MCF 10A (cell line): ENCODE measurements around the gene HNRNPA1. TPM values are rescaled to one million over a fixed set of nuclear protein-coding genes. Genes with fewer than 3 reads are reported as not detected.
A peak's percentile ranks its signal among the peaks of the same experiment; 100 is the strongest.

Experiments
- BruUV-seq: library from RNA; stranded (reverse); fragments of 400-500 nt; replicated peaks from 2 replicates; lab custom pipeline; 2021; lab: Mats Ljungman, UMichigan
- CTCF ChIA-PET: fragments of 300-600 bp; sonication (Branson Sonifier 250); formaldehyde crosslinking; extraction: SDS; loops from one replicate; lab custom pipeline; 2021; ENCODE audit warnings: antibody characterized with exemption, inconsistent platforms; lab: Yijun Ruan, JAX
- POLR2A ChIA-PET: fragments of 300-600, 350-650 bp; sonication (Branson Sonifier 250); formaldehyde crosslinking; extraction: SDS; loops from one replicate; lab custom pipeline; 2020; ENCODE audit warnings: antibody characterized with exemption, inconsistent platforms; lab: Yijun Ruan, JAX
- DNase-seq: peaks from one replicate; pipeline ENCODE4 v3.0.0-alpha.2; 2018; ENCODE audit not compliant: unreplicated experiment
- H3K27ac Mint-ChIP-seq: one replicate; pipeline ENCODE4 v1.8.0; 2022; ENCODE audit warnings: mild to moderate bottlenecking, low read depth, mixed read lengths; ENCODE audit not compliant: unreplicated experiment
- H3K27me3 Mint-ChIP-seq: one replicate; pipeline ENCODE4 v1.8.0; 2022; ENCODE audit warnings: mixed read lengths; ENCODE audit not compliant: insufficient read depth, unreplicated experiment
- H3K36me3 Mint-ChIP-seq: one replicate; pipeline ENCODE4 v1.8.0; 2022; ENCODE audit warnings: mild to moderate bottlenecking, moderate library complexity, mixed read lengths; ENCODE audit not compliant: insufficient read depth, unreplicated experiment
- H3K4me1 Mint-ChIP-seq: one replicate; pipeline ENCODE4 v1.8.0; 2022; ENCODE audit warnings: mixed read lengths; ENCODE audit not compliant: insufficient read depth, unreplicated experiment
- H3K4me3 Mint-ChIP-seq: one replicate; pipeline ENCODE4 v1.8.0; 2022; ENCODE audit warnings: mild to moderate bottlenecking, moderate library complexity, mixed read lengths; ENCODE audit not compliant: unreplicated experiment
- H3K9me3 Mint-ChIP-seq: one replicate; pipeline ENCODE4 v1.8.0; 2022; ENCODE audit warnings: mixed read lengths; ENCODE audit not compliant: unreplicated experiment
- CTCF ChIP-seq: fragments of 200-600 bp; IDR thresholded peaks from one replicate; pipeline ENCODE4 v1.8.0; 2022; ENCODE audit warnings: antibody characterized with exemption, mild to moderate bottlenecking; ENCODE audit not compliant: unreplicated experiment
- intact Hi-C: fragments of 100-400 bp; cut with micrococcal nuclease; formaldehyde crosslinking; loops from 2 replicates; pipeline ENCODE4 v1.14.1; 2022
- total RNA-seq: library from RNA; stranded (reverse); gene quantifications from 2 replicates; pipeline ENCODE4 v1.2.3, GENCODE V29; 2022

The HNRNPA1 gene
- total RNA-seq, 1 experiment from 2014 or later: 1,435 TPM

- H3K36me3 Mint-ChIP-seq: no peaks in the 10 kb centered on the region
- no peak for TF ChIP-seq CTCF
- ChIA-PET POLR2A (interaction anchor here (0.6 to 4.1 kb wide), 7 partner anchors 11 to 56 kb away, joined by 3 to 34 read pairs (median 3); partner anchors contain the start of genes COPZ1 and HNRNPA1), CTCF (interaction anchor here (0.7 to 4.3 kb wide), 11 partner anchors 8 to 94 kb away, joined by 3 to 19 read pairs (median 4); partner anchors contain the start of gene COPZ1)
- DNase-seq: no peak
- peaks cover 46% of the 10 kb centered on the region for H3K4me1 Mint-ChIP-seq
- intact Hi-C loops: no loop called here
- H3K4me3 Mint-ChIP-seq: no peak overlapping the region
- no TSS peak for BruUV-seq
- H3K27ac Mint-ChIP-seq: no peak overlapping the region
- H3K9me3 Mint-ChIP-seq: no peaks in the 10 kb centered on the region
- no peaks in the 10 kb centered on the region for H3K27me3 Mint-ChIP-seq
These were observed 21.0 kb downstream of the HNRNPA1 start for GRCh38 chr12:54301428-54302048.

GRCh38 chr12:54303640-54304039, 23.1 kb downstream of the HNRNPA1 start:
- no peak overlapping the region for H3K4me3 Mint-ChIP-seq
- intact Hi-C loops: no loop called here
- DNase-seq: no peak
- ChIA-PET POLR2A (interaction anchor here (2.1 to 3.8 kb wide), 2 partner anchors 21 to 55 kb away, joined by 7 to 18 read pairs; partner anchors contain the start of gene COPZ1), CTCF (no interaction called here)
- H3K27ac Mint-ChIP-seq: no peak overlapping the region
- no TSS peak for BruUV-seq
- no peaks in the 10 kb centered on the region for H3K9me3 Mint-ChIP-seq
- peaks cover 52% of the 10 kb centered on the region for H3K4me1 Mint-ChIP-seq
- no peaks in the 10 kb centered on the region for H3K36me3 Mint-ChIP-seq
- TF ChIP-seq CTCF: no peak
- no peaks in the 10 kb centered on the region for H3K27me3 Mint-ChIP-seq

GRCh38 chr12:54304187-54304810, 23.8 kb downstream of the HNRNPA1 start:
- ChIA-PET POLR2A (interaction anchor here (0.6 to 3.8 kb wide), 4 partner anchors 16 to 55 kb away, joined by 3 to 18 read pairs (median 5); partner anchors contain the start of gene COPZ1), CTCF (interaction anchor here (1.0 to 1.1 kb wide), 2 partner anchors 16 to 33 kb away, joined by 3 read pairs; no protein-coding TSS in a partner anchor)
- intact Hi-C loops: no loop called here
- Mint-ChIP-seq H3K4me1 (peaks cover 51% of the 10 kb centered on the region), H3K4me3 (peak overlapping the region; percentile 29), H3K36me3 (no peaks in the 10 kb centered on the region), H3K9me3 (no peaks in the 10 kb centered on the region), H3K27ac (no peak overlapping the region), H3K27me3 (no peaks in the 10 kb centered on the region)
- peak; percentile 95 for DNase-seq
- no TSS peak for BruUV-seq
- TF ChIP-seq CTCF: no peak
